Posterior cingulate gyrus (tissue), 11 donors: ENCODE data around the gene PCTP.

Source experiments
- DNase-seq, 10 donors: peaks; one replicate each; pipeline versions ENCODE4 v3.0.0 to v3.0.0-alpha.2; 2020 to 2021; ENCODE audit warnings: mixed read lengths in 3 of 10
- intact Hi-C: fragments of 100-400 bp; cut with DNase I; formaldehyde crosslinking; loops from one replicate; pipeline ENCODE4 v1.15.1; 2023

PCTP gene

DNA sequence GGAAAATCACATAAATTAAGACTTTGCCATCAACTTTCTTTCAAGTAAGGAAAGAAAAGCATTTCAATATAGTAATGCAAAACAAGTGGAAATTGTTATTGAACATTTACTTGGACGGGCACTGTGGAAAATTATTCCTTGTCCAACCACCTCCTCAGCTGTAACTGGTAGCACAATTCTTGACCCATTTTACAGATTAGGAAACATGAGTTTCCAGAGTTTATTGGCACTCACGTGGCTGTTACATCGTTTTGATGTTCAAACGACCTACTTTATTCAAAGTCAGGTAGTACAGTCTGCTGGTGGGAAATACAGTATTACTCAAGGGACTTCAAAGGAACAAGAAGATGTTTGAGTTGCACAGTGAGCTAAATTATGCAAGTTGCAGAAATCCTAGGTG, 866 bp upstream of the PCTP start:
- intact Hi-C loops = no loop called here
- DNase-seq = no peak

DNA sequence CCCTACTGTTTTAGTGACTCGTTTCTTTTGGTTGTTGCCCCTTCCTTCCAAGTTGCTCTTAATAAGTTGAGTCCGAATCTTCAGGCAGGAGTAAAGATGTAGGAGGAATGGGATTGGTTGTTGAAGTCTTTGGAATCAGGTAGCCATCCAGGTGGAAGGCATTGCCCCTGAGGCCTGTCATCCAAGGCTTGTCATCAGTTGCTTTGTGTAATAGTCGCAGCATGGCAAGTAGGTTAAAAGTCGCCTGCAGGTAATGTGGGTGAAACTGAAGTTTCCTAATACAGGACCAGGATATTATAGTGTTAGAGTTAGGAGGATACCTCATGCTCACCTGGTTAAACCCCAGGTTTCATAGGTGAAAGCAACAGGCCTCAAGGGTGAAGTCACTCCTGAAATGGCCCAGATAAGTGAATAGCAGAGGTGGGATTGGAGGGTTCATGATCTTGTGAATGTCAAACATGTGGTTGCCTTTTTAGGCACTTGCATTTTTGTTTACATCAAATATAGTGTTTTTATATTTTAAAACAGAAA, 934 bp downstream of the PCTP start:
- DNase-seq = no peak
- intact Hi-C loops = no loop called here

DNA sequence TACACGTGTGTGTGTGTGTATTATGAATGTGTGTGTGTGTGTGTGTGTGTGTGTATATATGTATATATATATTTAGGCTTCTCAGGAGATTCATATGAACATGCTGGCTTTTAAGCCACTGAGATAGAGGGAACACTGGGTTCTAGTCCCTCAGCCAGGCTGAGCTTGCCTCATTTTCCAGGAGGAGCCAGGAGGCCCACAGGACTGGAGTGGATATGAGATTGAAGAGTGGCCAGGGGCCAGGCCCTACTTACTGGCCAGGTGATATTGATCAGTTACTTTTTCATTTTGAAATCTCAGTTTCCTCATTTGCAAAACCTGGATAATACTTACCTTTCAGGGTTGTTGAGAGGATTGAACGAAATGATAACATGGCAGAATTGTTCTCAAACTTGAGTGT, 5.8 kb downstream of the PCTP start:
- DNase-seq = no peak
- intact Hi-C loops = no loop called here

DNA sequence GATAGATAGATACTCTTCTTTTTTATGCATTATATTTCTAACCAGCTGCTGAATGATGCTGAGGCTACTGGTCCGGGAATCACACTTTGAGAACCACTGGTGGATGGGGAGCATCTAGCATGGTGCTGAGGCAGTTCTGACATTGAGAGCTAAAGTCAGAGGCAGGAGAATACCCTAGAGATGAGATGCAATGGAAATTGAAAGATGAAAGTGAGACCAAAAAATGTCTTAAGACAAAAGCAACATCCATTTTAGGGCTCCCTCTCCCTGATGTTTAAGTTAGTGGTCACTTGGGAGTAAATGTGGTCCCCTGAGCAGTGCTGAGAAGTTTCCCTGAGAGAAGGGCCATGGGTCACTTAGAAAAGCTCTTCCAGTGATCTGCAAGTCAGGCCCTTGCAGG, 6.8 kb downstream of the PCTP start:
- intact Hi-C loops = no loop called here
- DNase-seq = no peak

DNA sequence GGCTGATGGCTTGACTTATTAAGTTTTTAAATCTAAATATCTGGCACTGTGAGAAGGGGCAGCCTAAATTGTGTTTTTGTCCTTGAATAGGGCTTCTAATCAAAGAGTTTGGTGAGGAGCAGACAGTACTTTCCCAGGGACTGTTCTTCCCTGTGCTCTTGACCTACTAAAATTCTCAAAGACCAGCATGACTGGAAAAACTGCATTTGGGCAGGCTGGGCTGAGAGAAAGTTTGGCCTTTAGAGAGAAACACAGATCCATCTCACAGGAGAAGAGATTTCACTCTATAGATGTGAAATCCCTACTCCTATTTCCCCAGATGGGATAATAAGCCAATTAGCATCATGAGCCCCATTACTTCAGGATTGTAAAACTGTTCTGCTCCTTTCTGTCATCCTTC, 7.3 kb downstream of the PCTP start:
- intact Hi-C loops = no loop called here
- no peak for DNase-seq

DNA sequence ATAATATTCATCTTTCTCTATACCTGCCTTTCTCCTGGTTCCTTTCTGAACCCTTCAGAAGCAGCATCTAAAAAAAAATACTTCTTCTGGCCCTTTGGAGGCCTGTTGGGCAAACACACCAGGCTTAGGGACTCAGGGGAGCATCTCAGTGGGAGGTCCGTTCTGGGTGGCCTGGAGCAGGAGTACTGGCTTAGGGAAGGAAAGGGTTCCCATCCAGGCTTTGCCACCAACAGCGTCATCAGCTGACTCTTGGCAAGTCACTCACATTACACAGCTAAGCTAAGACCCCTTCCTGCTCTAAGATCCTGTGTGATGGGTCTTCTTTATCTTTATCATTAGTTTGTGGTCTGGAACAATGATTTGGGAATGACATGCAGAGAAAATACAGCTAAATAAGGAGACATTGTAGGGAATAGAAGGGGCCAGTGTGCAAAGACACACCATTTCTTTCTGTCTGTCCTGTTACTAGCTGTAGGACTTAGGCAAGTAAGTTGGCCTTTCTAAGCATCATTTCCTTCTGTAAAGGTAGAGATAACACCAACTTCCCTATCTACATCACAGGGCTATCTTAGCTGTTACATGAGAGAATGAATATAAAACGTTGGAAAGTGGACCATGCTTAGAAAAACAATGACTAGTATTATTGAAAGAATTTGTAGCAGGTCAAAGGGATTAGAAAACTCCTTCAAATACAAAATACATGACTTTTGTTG, 9.9 kb downstream of the PCTP start:
- intact Hi-C loops = no loop called here
- DNase-seq = no peak

DNA sequence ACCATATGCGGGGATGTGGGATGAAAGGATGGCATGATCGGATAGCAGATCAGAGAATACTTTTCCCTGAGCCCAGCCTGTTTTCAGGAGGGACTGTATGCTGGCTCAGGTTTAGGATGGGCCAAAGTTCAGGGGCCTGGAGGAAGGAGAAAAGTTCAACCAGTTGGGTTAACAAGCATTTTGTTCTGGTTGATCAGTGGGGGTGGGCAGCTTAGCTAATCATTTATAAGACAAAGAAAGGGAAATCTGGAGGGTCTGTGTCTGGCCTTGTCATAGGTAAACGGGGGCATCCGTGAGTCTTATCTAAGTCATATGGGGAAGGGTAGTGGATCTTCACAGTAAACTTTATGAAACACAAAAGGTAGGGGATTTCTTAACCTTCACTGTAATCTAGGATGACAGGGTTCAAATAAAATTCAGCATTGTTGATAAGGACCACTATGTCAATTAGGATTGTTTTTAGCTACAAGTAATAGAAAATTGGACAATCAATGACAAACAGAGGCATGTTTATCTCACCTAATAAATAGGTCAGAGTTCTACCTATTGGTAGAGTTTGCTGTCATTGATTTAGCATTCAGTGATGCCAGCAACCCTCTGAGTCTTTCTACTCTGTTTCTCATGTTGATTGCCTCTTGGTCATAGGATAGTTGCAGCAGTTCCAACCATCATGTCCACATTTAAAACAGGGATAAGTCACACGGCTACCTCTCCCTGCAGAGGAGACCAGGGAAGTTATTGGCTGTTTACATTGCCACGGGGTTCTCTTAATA, 11.4 kb downstream of the PCTP start:
- intact Hi-C loops = no loop called here
- no peak for DNase-seq

DNA sequence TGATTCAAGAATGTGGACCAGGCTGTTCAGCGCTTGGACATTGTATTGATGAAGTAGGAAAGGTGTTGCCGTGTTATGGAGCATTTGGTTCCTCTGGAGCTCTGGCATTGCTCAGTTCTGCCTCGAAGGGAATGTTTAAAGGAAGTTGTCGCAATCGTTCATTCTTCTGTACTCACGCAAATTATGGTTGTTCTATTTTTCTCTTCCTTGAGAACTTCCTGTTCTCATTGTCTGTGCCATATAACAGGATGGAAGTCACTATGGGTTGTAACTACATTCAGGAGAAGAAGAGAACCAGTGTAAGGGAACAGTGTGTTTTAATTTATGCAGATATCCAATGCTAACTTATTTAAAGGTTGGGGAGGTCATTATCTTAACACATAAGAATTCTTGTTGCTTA, 13.0 kb downstream of the PCTP start:
- intact Hi-C loops = no loop called here
- DNase-seq = no peak

DNA sequence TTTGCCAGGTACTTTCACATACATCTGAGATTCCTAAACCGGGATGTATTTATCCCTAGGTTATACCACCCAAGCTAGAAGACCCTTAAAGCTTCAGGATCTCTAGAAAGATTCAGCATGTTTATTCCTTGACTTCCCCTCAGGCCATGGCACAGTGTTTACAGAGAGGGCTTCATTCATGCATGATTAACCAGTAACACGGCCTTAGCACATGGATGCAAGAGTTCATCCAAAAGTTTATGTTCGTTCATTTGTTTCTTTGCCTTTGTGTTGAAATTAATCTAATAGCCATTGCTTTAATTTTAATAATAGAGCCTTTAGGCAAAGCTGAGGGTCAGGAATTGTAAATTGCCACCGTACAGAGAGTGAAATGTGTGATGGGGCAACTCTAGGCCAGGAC, 13.8 kb downstream of the PCTP start:
- DNase-seq = no peak
- intact Hi-C loops = no loop called here

DNA sequence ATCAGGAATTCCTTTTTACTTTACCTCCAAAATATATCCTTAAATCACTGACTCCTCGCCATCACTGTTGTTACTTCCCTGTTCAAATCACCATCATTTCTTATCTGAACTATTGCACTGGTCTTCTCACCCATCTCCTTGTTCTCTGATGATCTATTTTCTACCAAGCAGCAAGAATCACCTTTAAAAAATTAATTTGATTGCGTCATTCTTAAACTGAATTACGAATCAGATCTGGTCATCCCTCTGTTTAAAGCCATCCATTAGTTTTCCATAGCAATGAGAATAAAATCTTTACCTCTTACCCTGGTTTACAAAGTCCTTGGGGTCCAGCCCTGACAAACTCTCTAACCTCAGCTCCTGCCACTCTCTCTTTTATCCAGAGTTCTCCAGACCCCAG, 14.6 kb downstream of the PCTP start:
- intact Hi-C loops = no loop called here
- no peak for DNase-seq

DNA sequence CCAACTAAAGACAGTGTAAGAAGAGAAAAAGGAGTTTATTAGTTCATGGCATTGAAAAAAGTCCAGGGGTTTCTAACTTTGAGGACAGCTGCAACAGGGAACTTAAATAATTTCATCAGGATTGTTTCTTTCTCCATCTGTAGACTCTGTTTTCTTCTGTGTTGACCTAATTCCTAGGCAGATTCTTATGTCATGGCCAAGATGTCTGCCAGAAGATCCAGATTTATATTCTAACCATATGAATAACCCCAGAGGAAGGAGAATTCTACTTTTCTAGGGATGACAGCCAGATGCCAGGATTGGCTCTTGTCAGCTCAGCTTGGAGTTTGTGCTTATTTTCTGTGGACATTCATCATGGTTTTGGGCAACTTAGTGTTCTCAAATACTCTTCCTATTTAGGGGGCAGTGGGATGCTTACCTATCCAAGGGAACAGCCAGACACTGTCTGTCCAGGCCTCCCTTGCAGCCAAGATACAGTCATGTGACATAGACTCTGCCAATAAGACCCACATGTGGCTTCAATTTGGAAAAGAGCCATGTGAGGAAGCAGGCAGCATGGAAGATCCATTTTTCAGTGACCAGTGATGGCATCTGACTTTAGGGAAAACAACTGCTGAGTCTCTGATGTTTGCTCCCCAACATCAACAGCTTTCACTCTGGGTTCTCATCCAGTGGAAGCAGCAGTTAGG, 18.2 kb downstream of the PCTP start:
- intact Hi-C loops = no loop called here
- no peak for DNase-seq

DNA sequence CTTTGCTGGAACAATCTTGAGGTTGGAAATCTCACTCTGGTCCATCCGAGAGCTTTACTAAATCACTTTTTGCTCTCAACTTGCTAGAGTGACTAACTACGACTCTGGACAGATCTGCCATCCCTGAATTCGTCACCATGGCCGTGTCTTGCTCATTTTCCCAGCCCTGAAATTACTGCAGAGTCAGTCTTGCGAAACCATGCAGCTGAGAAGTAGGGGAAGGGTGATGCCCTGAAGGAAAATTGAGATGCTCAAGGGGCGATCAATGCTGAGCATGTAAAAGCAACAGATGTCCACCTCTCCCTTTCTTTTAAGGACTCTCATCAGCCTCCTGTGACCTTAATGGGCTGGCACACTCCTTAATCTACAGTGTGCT, 18.8 kb downstream of the PCTP start:
- no peak for DNase-seq
- intact Hi-C loops = no loop called here

DNA sequence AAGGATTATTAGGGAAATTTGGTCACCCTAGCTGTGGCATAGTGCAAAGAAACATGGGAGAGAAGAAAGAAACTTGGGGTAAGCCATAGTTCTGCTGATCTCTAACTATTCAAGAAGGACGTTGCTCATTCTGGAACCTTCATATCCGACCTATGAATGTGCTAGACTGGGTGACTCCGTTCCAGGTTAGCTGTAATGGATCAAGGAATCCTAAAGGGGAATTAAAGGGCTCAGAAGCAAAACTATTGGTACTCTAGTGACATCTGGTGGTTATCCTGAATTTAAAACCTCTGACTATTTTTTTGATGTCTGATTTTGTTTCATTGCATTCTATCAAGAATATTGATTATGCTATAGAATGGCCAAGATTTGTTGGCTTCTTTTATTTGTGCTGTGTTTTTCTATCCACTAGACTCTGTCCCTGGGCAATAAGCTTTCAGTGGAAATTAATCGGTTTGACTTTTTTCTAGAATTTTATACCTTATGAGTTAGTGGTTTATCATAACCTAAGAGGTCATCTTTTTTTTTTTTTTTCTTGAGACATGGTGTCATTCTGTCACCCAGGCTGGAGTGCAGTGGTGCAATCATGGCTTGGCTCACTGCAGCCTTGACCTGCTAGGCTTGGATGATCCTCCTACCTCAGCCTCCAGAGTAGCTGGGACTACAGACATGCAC, 19.5 kb downstream of the PCTP start:
- intact Hi-C loops = loop anchor here (1.0 kb wide), 1 partner anchor 244 kb away; no protein-coding TSS in a partner anchor
- no peak for DNase-seq

DNA sequence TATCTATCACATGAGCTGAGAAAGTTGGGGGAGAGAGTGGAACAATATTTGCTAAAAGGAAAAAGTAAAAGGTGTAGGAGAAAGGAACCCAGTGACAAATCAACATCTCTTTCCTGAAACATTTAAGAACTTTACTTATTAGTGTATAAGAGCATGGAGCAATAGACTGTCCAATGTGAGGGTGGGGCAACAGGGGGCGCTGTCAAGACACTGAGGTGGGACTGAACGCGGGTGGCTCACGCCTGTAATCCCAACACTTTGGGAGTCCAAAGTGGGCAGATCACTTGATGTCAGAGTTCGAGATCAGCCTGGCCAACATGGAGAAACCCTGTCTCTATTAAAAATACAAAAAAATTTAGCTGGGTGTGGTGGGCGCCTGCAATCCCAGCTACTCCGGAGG, 21.2 kb downstream of the PCTP start:
- intact Hi-C loops = no loop called here
- no peak for DNase-seq

DNA sequence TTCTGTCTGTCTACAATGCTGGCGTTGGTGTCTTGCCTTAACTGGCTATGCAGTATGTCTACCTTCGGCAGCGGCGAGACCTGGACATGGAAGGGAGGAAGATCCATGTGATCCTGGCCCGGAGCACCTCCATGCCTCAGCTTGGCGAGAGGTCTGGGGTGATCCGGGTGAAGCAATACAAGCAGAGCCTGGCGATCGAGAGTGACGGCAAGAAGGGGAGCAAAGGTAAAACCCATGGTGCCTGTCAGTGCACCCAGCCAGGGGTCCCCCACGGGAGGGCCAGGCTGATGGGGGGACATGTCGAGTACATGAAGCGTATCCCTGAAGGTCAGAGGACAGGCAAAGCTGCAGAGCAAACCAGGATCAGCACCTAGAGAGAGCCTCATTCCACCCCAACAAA, 22.8 kb downstream of the PCTP start:
- DNase-seq = peak in 1 of 10 donors; percentile 69
- intact Hi-C loops = no loop called here

DNA sequence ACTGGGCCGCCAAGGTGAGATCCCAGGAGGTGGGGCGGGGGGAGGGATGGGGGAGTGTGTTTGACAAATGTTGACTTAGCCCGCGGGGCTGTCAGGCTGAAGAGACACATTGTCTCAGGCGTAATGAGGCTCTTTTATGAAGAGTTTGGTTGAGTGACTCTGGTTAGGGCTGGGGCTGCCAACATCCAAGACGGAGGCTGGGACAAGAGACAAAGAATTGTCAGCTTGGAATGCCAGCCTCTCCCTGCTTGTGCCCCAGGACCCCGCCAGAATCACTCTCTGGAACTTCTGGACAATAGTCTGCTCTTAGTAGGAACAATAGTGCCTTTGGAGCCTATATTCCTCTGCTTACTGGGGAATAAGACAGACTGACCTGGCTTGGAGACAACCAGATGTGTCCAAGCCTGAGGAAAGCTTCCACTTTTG, 24.0 kb downstream of the PCTP start:
- intact Hi-C loops = no loop called here
- no peak for DNase-seq

DNA sequence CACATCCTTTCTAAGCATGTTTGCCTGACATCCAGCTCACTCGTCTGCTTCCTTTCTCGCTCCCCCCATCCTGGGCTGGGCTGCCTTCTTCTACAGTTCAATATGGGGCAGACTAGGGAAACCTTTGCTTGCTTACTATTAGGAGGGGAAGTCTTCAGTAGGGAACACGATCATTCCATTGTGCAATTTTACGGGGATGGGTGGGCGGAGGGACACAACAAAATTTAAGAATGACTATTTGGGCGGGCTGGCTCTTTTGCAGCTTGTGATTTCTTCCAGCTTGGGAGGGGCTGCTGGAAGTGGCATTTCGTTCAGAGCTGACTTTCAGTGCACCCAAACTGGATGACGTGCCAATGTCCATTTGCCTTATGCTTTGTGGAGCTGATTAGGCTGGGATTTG, 25.4 kb downstream of the PCTP start:
- intact Hi-C loops = no loop called here

DNA sequence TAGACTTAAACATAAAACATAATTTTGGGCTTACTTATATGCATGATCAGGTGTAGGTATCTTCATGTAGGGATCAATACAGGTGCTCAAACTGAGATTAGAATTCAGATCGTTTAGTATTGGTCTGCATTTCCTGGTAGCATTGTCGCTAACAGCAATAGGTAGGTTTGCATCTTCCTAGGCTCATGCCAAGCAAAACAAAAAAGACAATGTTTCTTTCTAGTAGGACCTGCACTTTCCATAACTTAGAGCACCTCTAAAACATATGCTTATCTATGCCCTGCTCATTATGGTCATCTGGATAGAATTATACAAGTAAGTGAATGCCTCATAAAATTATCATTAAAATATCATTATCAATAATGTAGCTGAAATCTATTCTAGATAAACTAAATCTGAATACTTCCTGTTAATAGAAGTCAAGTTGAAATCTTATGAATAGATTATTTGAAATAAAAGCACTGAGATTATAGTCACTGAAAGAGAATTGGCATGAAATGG, 26.7 kb downstream of the PCTP start:
- intact Hi-C loops = no loop called here
- DNase-seq = no peak

More for the DNA sequence above, 25.4 kb downstream of the PCTP start:
- DNase-seq = no peak

DNA sequence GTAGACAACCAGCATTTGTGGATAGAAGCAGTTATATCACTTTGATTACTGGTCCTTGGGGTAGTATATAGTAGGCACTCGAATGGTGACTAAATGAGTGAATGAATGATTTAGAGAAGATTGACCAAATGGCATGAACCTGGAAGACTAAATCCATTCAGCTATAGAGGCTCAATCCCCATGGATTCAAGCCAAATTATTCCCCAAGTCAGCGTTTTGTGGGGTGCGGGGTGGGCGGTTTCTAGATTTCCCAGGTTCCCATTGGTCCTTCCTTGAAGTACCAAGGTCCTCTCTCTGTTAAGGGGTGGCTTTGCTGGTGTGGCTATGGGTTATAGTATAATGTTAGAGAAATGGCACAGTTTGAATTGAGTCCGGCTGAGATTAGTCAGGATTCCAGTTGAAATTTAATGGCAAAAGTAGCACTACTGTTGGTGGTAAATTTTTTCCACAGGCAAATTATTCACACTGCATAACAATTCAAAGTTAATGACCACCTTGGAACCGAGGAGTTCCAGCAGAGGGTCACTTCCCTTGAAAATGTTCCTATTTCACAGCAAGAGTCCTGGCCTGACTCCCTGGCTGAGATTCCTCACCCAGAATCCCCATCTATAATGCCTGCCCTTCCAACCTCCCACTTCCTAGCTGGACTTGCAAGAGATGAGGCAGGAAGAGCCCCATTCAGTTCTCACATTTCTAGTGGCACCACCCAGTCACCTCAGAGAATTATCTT, 27.7 kb downstream of the PCTP start:
- DNase-seq = no peak
- intact Hi-C loops = no loop called here

DNA sequence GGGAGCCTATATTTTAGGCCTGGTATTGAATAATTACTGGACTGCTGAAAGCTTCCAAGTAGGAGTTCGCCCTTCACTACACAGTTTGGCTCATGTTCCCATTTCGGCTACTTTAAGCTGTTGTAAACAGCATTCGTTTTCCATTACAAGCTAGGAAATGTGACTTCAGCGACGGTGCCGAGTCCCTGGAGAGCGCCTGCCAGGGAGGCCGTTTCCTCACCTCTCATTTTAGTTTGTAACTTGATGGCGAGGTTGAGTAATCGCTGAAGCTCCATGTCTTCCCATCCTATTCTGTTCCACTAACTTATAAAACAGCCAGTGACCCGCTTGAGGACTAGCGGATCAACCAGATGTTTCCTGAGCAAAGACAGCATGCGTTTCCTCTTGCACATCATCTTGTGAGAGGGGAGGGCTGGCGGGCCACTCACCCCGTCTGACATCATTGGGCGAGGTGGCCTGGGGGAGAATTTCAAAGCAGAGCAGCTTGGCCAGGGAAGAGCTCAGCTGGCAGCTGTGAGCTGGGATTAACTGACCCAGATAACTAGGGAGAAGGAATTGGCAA, 32.9 kb downstream of the PCTP start:
- DNase-seq = peak in 2 of 10 donors; percentile 47 to 60
- intact Hi-C loops = no loop called here
